ENCODE results near the gene TMEM175.

TMEM175 gene

DNA sequence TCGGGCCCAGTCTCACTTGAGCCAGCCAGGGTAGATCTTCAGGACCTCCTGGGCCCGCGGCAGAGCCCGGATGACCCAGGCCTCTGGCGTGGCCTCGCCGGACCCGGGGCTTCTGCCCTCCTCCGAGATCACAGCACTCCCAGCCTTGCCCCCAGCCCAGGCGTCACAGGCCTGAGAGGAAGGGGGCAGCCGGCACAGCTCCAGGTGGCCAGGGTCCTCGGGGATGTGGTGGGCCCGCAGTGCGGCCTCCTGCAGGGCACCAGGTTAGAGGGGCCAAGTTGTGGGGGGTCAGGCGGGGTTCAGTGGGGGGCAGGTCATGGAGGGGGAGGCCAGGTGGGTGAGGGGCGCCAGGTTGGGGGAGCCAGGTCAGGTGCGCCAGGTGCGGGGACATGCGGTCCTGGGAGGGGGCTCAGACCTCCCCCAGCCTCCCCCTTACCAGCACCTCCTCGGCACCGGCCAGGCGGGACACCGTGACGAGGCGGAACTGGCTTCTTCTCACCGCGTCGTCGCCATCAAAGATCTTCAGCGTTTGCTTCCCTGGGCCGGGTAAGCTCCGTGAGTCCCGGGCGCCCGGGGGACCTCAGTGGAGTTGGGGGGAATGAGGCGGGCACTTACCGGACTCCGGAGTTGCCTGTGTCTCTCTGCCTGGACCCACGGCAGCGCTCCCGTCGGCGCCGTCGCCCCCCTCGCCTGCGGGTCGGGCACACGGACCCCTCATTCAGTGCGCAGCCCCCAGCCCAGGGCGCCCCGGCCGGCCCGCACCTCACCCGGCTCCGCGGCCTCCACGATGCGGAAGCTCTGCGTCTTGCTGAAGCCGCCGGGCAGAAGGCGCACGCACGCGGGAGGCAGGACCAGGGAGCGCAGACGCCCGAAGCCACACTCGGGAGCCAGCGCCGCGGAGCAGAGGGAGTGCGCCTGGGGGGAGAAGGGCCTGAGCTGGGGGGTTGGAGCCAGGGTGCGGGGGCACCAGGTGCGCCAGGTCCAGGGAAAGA is 35.1 kb downstream of the TMEM175 start:
- ATAC-seq = no peak
- TF ChIP-seq, protein P1, sequence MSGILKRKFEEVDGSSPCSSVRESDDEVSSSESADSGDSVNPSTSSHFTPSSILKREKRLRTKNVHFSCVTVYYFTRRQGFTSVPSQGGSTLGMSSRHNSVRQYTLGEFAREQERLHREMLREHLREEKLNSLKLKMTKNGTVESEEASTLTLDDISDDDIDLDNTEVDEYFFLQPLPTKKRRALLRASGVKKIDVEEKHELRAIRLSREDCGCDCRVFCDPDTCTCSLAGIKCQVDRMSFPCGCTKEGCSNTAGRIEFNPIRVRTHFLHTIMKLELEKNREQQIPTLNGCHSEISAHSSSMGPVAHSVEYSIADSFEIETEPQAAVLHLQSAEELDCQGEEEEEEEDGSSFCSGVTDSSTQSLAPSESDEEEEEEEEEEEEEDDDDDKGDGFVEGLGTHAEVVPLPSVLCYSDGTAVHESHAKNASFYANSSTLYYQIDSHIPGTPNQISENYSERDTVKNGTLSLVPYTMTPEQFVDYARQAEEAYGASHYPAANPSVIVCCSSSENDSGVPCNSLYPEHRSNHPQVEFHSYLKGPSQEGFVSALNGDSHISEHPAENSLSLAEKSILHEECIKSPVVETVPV (CRISPR knock-in tag; IDR thresholded peaks at IDR 0.05) = no peak
- no peak for TF ChIP-seq ZNF565 (CRISPR knock-in tag; conservative IDR thresholded peaks at IDR 0.05; ENCODE audit: low read depth)
- TF ChIP-seq, protein P2, sequence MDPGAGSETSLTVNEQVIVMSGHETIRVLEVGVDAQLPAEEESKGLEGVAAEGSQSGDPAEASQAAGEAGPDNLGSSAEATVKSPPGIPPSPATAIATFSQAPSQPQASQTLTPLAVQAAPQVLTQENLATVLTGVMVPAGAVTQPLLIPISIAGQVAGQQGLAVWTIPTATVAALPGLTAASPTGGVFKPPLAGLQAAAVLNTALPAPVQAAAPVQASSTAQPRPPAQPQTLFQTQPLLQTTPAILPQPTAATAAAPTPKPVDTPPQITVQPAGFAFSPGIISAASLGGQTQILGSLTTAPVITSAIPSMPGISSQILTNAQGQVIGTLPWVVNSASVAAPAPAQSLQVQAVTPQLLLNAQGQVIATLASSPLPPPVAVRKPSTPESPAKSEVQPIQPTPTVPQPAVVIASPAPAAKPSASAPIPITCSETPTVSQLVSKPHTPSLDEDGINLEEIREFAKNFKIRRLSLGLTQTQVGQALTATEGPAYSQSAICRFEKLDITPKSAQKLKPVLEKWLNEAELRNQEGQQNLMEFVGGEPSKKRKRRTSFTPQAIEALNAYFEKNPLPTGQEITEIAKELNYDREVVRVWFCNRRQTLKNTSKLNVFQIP (CRISPR knock-in tag; IDR thresholded peaks at IDR 0.05; ENCODE audit: borderline replicate concordance, low read depth) = no peak
- no peak for TF ChIP-seq ZNF70 (CRISPR knock-in tag; IDR thresholded peaks at IDR 0.05)
- no peak for TF ChIP-seq ARNTL (CRISPR knock-in tag; IDR thresholded peaks at IDR 0.05; ENCODE audit: borderline replicate concordance, low read depth)
- TF ChIP-seq ZC3H10 (CRISPR knock-in tag; IDR thresholded peaks at IDR 0.05) = no peak
- TF ChIP-seq ZFP30 (CRISPR knock-in tag; IDR thresholded peaks at IDR 0.05) = no peak
- TF ChIP-seq, protein P3, sequence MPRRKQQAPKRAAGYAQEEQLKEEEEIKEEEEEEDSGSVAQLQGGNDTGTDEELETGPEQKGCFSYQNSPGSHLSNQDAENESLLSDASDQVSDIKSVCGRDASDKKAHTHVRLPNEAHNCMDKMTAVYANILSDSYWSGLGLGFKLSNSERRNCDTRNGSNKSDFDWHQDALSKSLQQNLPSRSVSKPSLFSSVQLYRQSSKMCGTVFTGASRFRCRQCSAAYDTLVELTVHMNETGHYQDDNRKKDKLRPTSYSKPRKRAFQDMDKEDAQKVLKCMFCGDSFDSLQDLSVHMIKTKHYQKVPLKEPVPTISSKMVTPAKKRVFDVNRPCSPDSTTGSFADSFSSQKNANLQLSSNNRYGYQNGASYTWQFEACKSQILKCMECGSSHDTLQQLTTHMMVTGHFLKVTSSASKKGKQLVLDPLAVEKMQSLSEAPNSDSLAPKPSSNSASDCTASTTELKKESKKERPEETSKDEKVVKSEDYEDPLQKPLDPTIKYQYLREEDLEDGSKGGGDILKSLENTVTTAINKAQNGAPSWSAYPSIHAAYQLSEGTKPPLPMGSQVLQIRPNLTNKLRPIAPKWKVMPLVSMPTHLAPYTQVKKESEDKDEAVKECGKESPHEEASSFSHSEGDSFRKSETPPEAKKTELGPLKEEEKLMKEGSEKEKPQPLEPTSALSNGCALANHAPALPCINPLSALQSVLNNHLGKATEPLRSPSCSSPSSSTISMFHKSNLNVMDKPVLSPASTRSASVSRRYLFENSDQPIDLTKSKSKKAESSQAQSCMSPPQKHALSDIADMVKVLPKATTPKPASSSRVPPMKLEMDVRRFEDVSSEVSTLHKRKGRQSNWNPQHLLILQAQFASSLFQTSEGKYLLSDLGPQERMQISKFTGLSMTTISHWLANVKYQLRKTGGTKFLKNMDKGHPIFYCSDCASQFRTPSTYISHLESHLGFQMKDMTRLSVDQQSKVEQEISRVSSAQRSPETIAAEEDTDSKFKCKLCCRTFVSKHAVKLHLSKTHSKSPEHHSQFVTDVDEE (CRISPR knock-in tag; IDR thresholded peaks at IDR 0.05) = no peak
- TF ChIP-seq ZFP3 (CRISPR knock-in tag; IDR thresholded peaks at IDR 0.05) = no peak
- TF ChIP-seq PPARA (CRISPR knock-in tag; IDR thresholded peaks at IDR 0.05; ENCODE audit: borderline replicate concordance) = no peak
- TF ChIP-seq OSR1 (CRISPR knock-in tag; IDR thresholded peaks at IDR 0.05) = no peak
- TF ChIP-seq, protein P4, sequence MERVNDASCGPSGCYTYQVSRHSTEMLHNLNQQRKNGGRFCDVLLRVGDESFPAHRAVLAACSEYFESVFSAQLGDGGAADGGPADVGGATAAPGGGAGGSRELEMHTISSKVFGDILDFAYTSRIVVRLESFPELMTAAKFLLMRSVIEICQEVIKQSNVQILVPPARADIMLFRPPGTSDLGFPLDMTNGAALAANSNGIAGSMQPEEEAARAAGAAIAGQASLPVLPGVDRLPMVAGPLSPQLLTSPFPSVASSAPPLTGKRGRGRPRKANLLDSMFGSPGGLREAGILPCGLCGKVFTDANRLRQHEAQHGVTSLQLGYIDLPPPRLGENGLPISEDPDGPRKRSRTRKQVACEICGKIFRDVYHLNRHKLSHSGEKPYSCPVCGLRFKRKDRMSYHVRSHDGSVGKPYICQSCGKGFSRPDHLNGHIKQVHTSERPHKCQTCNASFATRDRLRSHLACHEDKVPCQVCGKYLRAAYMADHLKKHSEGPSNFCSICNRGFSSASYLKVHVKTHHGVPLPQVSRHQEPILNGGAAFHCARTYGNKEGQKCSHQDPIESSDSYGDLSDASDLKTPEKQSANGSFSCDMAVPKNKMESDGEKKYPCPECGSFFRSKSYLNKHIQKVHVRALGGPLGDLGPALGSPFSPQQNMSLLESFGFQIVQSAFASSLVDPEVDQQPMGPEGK (CRISPR knock-in tag; IDR thresholded peaks at IDR 0.05; ENCODE audit: borderline replicate concordance) = no peak
- no peak for TF ChIP-seq TCF4 (CRISPR knock-in tag; IDR thresholded peaks at IDR 0.05; ENCODE audit: borderline replicate concordance)

DNA sequence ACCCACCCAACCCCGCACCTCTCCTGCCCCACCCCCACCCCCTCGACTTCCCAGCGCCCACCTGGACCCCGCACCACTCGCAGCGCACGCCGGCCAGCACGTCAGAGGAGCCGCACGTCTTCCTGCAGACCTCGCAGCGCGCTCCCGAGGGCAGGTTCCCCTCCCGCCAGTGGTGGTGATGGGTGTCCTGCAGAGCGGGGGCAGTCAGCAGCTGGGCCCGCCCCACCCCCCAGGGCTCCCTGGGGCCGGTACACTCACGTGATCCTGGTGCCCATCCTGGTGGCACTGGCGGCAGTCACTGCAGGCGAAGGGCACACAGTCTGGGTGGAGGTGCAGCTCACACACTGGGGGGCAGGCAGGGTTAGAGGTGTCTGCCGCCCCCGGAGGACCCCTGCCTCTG is 36.0 kb downstream of the TMEM175 start:
- ATAC-seq = no peak
- no peak for TF ChIP-seq ZNF70 (CRISPR knock-in tag; IDR thresholded peaks at IDR 0.05)
- TF ChIP-seq ZFP30 (CRISPR knock-in tag; IDR thresholded peaks at IDR 0.05) = no peak
- TF ChIP-seq ISL1 (CRISPR knock-in tag; IDR thresholded peaks at IDR 0.05) = no peak
- TF ChIP-seq ZFP3 (CRISPR knock-in tag; IDR thresholded peaks at IDR 0.05) = no peak
- TF ChIP-seq OSR1 (CRISPR knock-in tag; IDR thresholded peaks at IDR 0.05) = no peak
- no peak for TF ChIP-seq ARNTL (CRISPR knock-in tag; IDR thresholded peaks at IDR 0.05; ENCODE audit: borderline replicate concordance, low read depth)
- TF ChIP-seq, protein P3 (CRISPR knock-in tag; IDR thresholded peaks at IDR 0.05) = no peak

DNA sequence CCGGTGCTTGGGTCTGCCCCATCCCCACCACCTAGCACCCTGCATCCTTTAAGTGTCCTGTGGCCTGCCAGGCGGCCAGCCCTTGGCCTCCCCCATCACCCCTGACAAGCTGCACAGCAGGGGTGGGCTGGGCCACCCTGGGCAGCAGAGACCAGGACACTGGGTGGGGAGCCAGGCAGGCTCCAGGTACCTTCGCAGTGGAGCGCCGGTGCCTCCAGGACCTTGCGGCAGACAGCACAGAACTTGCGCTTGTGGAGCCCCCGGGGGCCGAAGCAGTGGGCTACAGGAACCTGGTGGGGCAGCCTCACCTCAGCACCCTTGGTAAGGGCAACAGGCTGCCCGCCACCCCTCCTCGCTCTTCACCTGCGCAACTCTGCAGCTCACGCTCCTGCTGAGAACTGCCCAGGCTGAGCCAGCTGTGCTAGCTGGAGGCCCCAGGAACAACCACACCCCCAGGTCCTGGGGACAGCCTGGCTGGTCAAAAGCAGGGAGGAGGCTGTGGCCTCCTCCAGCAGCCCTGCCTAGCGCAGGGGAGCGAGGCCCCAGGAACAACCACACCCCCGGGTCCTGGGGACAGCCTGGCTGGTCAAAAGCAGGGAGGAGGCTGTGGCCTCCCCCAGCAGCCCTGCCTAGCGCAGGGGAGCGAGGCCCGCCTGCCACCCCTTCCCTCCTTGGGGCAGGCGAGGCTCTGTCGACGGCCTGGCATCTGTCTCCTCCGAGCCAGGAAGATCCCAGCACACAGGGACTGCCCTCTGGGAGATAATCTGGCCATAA is 36.5 kb downstream of the TMEM175 start:
- no peak for ATAC-seq
- TF ChIP-seq CSDC2 (CRISPR knock-in tag; IDR thresholded peaks at IDR 0.05) (no peak), OSR1 (CRISPR knock-in tag; IDR thresholded peaks at IDR 0.05) (no peak), BACH2 (CRISPR knock-in tag; IDR thresholded peaks at IDR 0.05; ENCODE audit: borderline replicate concordance) (no peak), ZNF565 (CRISPR knock-in tag; conservative IDR thresholded peaks at IDR 0.05; ENCODE audit: low read depth) (no peak), ZFP3 (CRISPR knock-in tag; IDR thresholded peaks at IDR 0.05) (no peak), PPARA (CRISPR knock-in tag; IDR thresholded peaks at IDR 0.05; ENCODE audit: borderline replicate concordance) (no peak)
- TF ChIP-seq, protein P1 (CRISPR knock-in tag; IDR thresholded peaks at IDR 0.05) = no peak
- TF ChIP-seq, protein P3 (CRISPR knock-in tag; IDR thresholded peaks at IDR 0.05) = no peak

Measured in SK-N-SH treated with all-trans-retinoic acid at 6 μM for 48 hours (cell line).